Islet of Langerhans (tissue), 1 donor: ENCODE data around the gene GCNT1.
"Not testable (repeated sequence)": the region's sequence is repeated elsewhere in the genome, so short reads cannot be mapped to it uniquely, and the experiment has no call there.

ENCODE experiments used
- FAIRE-seq: peaks from one replicate; lab custom pipeline; 2011; peaks lifted over from hg19 to GRCh38; lab: Jason Lieb, UNC

GCNT1 gene

DNA sequence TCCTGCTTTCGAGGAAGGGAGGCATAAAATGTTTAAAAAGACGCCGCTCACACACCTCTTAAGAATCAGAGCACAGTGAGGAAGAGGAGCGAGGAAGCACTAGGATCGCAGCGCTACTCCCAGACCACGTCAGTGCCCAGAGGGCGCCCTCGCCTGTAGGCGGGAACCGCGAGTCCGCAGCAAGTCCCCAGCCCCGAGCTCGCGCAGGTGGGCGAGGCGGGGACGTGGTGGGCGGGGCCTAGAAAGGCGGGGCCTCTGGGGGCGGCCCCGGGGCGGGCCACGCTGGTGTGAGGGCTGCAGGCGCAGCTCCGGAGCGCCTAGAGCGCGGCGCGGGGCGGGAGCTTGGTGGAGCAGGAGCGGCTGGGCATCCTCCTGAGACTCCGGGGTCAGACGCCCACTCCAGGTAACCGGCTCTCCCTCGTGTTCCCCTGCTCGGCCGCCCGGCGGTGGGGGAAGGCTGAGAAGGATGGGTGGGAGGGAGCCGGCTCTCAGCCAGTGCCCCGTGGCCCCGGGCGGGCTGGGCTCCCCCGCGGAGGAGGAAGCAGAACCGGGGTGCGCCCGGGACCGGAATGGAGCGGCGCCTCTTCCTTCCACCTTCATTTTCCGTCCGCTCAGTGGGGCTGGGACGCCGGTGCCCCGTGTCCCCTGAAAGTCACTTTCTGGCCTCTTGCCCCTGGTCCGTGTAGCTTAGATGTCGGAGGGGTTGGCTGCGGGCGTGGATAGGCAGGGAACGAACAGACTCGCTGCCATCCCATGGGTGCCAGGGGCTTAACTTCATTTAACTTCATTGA lies at the start of gene GCNT1:
TSS of gene GCNT1 (plus strand) at position 280 of the 791 bp plus-strand sequence. CDS start 43,200 bp downstream, outside the sequence.
- no peak for FAIRE-seq

DNA sequence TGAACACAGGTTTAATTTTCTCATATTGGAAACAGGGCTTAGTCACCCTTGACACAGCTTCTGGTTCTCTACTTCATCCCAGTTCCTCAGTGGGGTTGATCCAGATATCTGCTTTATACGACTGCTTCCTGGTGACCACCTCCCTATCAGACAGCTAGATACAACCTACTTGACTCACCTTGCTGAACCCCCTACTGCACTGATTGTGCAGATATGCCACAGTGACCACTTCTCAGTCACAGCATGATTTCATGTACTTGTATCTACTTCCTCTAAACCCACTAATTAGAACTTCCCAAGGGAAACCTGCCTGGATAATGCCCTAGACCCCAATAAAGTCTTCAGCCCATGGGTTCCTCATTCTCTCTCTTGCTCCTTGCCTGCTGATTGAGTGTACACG lies 46.3 kb upstream of the GCNT1 start:
- FAIRE-seq, result no peak

DNA sequence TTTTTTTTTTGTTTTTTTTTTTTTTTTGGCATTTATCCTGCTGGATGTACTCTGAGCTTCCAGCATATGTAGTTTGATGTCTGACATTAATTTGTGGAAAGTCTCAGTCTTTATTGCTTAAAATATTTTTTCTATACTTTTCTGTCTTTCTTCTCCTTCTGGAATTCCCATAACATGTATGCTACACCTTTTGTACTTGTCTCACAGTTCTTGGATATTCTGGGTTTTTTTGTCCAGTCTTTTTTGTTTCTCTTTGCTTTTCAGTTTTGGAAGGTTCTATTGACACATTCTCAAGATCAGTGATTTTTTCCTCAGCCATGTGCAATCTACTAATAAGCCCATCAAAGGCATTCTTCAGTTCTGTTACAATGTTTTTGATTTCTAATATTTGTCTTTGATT lies 45.3 kb upstream of the GCNT1 start:
- FAIRE-seq, result no peak

DNA sequence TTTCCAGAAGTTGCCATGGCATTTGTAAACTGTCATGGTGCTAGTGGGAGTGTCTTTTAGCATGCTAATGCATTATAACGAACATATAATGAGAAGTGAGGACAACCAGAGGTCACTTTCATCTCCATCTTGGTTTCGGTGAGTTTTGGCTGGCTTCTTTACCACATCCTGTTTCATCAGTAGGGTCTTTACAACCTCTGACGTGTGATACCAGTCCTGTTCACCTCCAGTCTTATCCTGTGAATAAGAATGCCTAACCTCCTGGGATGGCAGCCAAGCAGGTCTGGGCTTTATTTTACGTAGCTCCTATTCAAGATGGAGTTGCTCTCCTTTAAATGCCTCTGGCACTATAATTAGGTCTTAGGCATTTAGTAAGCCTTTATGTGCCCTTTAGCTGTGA lies 44.3 kb upstream of the GCNT1 start:
- FAIRE-seq, result no peak

DNA sequence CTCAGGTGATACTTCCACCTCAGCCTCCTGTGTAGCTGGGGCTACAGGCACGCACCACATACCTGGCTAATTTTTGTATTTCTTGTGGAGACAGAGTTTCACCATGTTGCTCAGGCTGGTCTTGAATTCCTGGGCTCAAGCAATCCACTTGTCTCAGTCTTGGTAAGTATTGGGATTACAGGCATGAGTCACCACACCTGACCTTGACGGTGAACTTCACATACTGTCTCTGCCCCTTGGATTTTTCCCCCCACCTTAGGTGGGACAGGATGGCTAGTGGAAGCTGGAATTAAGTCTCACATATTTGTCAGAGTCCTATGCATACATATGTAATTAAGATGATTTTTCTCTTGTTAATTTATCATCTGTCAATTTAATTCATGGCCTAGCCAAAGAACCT lies 43.8 kb upstream of the GCNT1 start:
- no peak for FAIRE-seq

DNA sequence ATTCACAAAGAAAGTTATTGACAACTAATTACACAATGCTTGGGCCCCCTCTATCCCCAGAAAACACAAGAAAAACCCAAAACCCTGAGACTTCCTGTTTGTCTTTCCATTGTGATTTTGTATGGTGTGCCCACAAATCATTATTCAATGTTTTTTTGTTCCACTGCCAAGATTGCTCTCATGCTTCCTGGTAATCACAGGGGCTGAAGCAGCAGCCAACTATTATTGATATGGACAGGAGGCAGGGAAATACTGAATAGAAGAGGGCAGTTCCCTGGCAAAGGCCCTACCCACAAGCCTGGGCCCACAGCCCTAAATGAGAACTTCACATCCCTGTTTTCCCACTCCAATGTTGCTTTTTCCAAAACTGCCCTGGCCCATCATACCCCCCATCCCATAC lies 43.3 kb upstream of the GCNT1 start:
- no peak for FAIRE-seq

DNA sequence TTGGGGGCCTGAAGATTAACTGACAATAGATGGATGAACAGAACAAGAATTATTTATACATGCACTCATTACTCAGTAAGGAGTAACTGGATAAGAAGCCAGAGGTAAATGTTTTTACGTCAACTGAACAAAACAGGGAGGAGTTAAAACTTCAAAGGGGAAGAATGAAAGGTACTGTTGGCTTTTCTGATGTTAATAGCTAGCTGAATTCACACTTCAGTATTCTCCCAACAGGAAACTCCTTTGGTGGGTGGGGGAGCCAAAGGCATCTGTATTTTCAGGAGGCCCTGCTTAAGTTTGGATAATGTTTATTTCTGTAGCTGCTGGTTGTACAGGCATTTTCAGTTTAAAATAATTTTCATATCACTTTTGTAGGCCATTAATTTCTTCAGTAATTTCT lies 41.6 kb upstream of the GCNT1 start:
- FAIRE-seq, result no peak

DNA sequence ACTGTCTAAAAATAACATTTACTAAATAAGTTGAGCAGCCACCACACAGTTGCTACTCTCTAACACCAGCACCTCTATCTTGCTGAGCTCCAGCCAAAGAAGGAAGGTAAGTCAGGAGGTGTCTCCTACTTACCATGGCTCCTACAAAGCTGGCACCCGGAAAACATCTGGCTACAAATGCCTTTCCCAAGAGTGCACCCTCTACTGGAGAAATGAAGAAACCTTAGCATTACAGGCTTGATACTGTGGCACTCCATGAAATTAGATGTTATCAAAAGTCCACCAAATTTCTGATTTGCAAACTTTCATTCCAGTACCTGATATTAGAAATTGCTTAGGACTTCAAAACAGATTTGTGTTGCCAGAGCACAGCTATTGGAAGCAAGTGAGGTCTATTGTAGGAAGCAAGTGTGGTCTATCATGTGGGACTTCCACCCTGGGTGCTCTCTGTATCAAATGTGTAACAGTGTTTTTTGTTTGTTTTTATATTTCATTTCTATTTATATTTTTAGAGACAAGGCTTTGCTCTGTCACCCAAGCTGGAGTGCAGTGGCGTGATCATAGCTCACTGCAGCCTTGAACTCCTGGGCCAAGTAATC lies 39.1 kb upstream of the GCNT1 start:
- no peak for FAIRE-seq

DNA sequence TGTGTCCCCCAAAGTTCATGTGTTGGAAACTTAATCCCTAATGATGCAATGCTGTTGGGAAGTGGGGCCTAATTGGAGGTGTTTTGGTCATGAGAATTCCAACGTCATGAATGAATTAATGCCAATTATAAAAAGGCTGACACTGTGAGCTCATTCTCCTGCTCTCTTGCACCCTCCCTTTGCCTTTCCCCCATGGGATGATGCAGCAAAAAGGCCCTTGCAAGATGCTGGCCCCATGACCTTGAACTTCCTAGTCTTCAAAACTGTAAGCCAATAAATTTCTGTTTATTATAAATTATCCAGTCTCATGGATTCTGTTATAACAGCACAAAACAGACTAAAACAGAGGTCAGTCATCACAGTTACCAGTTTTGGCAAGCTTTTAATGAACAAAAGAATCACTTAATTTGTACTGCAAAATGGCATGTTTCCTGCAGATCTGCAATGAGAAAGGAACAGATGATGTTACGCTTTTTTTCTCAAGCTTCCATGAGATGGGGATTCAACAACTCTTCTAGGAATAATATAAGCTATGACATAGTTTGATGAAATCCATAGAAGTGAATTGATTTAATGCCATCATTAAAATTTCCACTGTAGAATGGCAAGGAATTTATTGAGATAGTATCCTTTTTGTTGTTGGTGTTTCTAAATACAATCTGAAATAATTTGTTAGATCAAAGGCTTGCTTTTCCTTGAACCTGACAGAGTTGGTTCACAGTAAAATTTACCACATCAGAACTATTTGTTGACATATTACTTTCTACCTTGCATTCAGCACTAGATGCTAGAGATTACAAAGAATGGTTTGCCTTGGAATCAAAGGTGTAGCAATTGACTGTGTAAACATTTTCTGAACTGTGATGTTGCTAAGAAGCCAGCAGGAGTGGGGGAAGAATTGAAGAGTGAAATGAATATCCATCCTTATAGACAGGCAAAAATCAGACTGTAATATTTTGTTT lies 35.5 kb upstream of the GCNT1 start:
- peak; percentile 77 for FAIRE-seq

DNA sequence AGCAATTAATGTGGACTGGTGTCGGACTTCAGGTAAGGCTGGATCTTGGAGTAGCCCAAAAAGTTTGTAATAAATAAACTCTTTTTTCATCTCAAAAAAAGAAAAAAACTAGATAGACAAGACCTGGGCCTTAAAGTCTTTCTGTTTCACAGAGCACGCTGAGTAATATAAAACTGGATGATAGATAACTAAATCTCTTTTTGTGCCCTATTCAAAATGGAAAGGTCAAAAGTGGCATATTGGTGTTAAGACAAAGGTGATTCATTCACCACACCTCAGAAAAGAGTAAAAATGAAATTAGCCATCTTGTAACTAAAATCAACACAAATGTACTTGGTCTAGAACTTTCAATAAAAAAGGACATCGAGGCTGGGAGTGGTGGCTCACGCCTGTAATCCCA lies 34.5 kb upstream of the GCNT1 start:
- no peak for FAIRE-seq

DNA sequence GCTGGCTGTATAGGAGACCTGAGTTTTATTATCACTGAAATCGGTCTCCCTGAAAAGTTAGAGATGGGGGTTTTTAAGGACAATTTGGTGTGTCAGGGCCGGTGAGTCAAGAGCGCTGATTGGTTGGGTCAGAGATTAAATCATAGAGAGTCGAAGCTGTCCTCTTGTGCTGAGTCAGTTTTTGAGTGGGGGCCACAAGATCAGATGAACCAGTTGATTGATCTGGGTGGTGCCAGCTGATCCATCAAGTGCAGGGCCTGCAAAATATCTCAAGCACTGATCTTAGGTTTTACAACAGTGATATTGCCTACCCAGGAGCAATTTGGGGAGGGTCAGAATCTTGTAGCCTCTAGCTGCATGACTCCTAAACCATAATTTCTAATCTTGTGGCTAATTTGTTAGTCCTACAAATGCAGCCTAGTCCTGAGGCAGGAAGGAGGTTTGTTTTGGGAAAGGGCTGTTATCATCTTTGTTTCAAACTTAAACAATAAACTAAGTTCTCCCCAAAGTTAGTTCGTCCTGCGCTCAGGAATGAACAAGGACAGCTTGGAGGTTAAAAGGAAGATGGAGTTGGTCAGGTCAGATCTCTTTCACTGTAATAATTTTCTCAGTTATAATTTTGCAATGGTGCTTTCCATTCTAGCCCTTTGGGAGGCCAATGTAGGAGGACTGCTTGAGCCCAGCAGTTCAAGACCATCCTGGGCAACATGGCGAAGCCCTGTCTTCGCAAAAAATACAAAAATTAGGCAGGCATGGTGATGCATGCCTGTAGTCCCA lies 33.1 kb upstream of the GCNT1 start:
- FAIRE-seq, result no peak

DNA sequence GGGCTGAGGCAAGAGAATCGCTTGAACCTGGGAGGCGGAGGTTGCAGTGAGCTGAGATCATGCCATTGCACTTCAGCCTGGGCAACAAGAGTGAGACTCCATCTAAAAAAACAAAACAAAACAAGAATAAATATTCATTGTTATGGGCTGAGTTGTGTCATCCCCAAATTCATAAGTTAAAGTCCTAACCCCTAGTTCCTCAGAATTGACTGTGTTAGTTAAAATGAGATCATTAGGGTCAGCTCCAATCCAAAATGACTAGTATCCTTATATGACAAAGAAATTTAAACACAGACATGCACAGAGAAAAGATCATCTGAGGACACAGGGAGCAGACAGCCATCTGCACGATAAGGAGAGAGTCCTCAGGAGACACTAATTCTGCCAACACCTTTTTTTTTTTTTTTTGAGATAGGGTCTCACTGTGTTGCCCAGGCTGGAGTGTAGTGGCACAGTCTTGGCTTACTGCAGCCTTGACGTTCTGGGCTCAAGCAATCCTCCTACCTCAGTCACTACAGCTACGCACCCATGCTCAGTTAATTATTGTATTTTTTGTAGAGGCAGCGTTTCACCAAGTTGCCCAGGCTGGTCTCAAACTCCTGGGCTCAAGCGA lies 32.1 kb upstream of the GCNT1 start:
- FAIRE-seq, result no peak

DNA sequence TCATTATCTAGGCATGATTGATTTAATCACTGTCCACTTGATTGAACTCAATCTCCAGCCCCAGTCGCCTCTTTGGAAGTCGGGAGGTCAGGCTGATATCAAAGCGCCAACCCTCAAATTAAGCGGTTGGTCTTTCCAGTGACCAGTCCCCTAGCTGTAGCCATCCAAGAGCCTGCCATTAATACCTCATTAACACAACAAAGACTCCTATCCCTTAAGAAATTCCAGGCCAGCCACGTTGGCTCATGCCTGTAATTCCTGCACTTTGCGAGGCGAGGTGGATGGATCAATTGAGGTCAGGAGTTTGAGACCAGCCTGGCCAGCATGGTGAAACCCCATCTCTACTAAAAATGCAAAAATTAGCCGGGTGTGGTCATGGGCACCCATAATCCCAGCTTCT lies 27.4 kb upstream of the GCNT1 start:
- no peak for FAIRE-seq

DNA sequence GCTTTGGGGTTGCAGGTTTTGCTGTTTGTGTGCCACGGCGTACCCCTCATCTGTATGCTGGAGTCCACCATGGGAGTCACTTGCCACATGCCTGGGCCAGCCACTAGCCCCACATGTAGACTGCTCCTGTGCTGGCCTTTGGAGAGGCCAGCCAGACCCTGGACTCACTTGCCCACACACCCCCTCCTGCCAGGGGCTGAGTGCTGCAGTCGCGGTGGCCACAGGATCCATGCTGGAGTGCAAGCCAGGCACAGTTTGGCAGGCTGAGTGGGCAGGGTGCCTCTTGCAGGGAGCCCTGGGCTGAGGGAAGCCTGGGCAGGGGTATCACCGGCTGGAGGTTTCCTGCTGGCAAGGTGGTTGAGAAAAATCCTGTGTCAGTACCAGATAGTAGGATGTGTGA lies 25.6 kb upstream of the GCNT1 start:
- FAIRE-seq, result no peak

DNA sequence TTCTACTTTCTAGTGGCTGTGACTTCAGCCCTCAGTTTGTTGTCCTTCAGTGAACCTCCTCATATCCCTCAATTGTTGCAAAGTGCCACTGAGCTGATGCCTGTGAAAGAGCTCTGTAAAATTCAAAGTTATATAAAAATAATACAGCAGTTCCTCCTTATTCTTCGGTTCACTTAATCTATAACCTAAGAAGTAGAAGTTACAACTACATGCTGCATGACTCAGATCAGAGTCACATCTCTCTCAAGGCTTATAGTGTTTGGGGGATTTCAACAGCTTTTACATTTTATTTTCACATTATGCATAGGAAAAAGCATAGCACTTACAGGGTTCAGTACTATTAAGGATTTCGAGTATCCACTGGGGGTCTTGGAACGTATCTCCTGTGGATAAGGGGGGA lies 25.1 kb upstream of the GCNT1 start:
- FAIRE-seq, result no peak

DNA sequence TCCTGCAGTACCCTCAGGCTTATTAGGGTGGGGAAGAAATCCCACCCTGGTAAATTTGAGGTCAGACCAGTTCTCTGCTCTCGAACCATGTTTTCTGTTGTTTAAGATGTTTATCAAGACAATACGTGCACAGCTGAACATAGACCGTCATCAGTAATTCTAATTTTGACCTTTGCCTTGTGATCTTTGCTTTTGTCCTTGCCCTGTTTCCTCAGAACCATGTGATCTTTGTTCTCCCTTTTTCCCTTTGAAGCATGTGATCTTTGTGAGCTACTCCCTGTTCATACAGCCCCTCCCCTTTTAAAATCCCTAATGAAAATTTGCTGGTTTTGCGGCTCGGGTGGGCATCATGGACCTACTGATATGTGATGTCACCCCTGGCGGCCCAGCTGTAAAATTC lies 24.1 kb upstream of the GCNT1 start:
- not testable (repeated sequence) for FAIRE-seq

DNA sequence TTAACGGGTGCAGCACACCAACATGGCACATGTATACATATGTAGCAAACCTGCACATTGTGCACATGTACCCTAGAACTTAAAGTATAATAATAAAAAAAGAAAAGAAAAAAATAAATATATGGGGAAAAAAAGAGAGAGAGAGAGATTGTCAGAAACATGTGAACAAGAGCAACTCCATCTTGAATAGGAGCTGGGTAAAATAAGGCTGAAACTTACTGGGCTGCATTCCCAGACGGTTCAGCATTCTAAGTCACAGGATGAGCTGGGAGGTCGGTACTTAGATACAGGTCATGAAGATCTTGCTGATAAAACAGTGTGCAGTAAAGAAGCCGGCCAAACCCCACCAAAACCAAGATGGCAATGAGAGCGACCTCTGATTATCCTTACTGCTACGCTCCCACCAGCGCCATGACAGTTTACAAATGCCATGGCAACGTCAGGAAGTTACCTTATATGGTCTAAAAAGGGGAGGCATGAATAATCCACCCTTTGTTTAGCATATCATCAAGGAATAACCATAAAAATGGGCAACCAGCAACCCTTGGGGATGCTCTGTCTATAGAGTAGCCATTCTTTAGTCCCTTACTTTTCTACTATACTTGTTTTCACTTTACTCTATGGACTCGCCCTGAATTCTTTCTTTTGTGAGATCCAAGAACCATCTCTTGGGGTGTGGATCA lies 21.8 kb upstream of the GCNT1 start:
- not testable (repeated sequence) for FAIRE-seq

DNA sequence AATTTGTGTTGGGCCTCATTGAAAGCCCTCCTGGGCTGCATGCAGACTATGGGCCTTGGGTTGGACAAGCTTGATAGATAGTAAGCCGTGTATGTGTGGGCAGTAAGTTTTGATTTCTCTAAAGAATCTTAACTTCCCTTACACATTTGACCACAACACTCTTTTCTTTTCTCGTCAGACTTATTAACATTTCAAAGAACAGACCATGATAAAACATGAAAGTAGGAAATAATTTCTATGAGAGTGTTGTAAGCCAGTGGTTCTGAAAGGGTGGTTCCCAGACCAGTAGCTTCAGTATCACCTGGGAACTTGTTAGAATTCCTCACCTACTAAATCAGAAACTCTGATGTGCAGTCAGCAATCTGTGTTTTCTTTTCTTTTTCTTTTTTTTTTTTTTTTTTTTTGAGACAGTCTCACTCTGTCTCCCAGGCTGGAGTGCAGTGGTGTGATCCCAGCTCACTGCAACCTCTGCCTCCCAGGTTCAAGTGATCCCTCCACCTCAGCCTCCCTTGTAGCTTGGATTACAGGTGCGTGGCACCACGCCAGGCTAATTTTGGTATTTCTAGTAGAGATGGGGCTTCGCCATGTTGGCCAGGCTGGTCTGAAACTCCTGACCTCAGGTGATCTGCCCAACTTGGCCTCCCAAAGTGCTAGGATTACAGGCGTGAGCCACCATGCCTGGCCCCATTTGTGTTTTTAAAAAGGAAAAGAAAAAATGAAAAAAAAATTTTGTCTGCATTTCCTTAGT lies 20.0 kb upstream of the GCNT1 start:
- no peak for FAIRE-seq

DNA sequence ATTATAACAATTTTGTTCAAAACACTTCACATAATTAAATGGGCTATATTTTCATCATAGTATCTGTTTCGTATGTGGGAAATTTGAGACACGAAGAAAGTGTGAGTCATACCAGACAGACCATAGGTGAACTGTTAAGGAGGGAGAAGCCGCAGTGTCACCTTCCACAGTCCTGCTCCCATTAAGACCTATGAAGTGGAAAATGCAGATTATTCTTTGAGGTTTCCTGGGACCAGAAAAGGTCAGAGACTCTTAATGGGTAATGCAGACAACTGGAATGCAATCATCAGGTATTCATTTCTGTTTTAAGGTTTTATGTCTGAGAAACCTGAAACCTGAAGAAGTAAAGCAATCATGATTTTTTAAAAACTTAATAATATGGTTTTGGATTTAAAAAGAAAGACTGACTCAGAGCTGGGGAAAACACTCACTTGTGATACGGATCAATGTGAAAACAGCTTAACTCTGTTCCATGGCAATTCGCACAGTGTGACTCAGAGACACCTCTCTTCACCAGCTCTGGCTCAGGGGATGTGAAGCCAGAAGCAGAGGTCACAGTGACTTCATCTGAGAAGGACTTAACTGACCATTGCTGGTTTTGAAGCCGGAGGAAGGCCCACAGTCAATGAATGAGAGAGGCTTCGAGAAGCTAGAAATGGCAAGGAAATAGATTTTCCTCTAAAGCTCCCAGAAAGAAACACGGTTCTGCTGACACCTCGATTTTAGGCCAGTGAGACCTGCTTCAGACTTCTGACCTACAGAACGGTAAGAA lies 17.2 kb upstream of the GCNT1 start:
- no peak for FAIRE-seq

DNA sequence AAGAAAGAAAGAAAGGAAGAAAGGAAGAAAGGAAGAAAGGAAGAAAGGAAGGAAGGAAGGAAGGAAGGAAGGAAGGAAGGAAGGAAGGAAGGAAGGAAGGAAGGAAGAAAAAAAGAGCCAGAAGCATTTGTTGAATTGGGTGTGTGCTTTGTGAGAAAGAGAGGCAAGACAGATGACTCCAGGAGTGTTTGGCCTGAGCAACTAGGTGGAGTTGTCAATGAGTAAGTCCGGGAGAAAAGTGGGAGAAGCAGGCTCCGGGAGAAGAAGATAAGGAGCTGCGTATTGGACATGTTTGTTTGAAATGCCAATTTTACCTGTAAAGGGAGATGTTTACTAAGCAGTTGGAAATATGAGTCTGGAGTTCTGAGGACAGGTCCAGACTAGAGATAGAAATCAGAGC lies 15.1 kb upstream of the GCNT1 start:
- FAIRE-seq, result no peak
